SH-SY5Y (cell line): ENCODE results near the gene SCOC.

Experiments used
- GATA2 ChIP-seq: IDR thresholded peaks from 2 replicates; pipeline ENCODE4 v1.6.1; 2011; ENCODE audit warnings: mild to moderate bottlenecking, low read depth, low read length
- GATA3 ChIP-seq: IDR thresholded peaks from 2 replicates; pipeline ENCODE4 v1.6.1; 2011; ENCODE audit warnings: low read depth, mild to moderate bottlenecking, low read length, moderate library complexity

- TF ChIP-seq GATA2 (no peak), GATA3 (no peak)
Observed at GRCh38 chr4:140427106-140427918, 53.9 kb downstream of the SCOC start, which contains the start of gene CLGN.
